ENCODE measurements around the gene DEXI. TPM values are rescaled to one million over a fixed set of nuclear protein-coding genes. Genes with fewer than 3 reads are reported as not detected.
"Not testable (repeated sequence)": the region's sequence is repeated elsewhere in the genome, so short reads cannot be mapped to it uniquely, and the experiment has no call there.

DEXI gene
- total RNA-seq, 1 donor from 2014 or later: 67.5 TPM

GRCh38 chr16:10969615-10970014 is 27.3 kb upstream of the DEXI start:
- Histone ChIP-seq H3K36me3 (peaks cover 0 to 17% of the 10 kb centered on the region in 2 donors), H3K27ac (no peak overlapping the region), H3K27me3 (no peaks in the 10 kb centered on the region), H3K4me1 (peaks cover 9% of the 10 kb centered on the region), H3K4me3 (no peak overlapping the region), H3K9me3 (no peaks in the 10 kb centered on the region)
- intact Hi-C loops (cut with DNase I): loop anchor here (2.0 to 10.0 kb wide), 3 partner anchors 135 to 287 kb away; partner anchors contain the start of gene SOCS1
- no peak for DNase-seq (ENCODE audit: extremely low spot score in 2 of 2)
- TF ChIP-seq POLR2A (IDR thresholded peaks at IDR 0.05) (no peak), POLR2AphosphoS5 (IDR thresholded peaks at IDR 0.05; ENCODE audit: insufficient read depth in 1 of 2, low read depth in 1 of 2) (no peak)
- TF ChIP-seq, protein P1, sequence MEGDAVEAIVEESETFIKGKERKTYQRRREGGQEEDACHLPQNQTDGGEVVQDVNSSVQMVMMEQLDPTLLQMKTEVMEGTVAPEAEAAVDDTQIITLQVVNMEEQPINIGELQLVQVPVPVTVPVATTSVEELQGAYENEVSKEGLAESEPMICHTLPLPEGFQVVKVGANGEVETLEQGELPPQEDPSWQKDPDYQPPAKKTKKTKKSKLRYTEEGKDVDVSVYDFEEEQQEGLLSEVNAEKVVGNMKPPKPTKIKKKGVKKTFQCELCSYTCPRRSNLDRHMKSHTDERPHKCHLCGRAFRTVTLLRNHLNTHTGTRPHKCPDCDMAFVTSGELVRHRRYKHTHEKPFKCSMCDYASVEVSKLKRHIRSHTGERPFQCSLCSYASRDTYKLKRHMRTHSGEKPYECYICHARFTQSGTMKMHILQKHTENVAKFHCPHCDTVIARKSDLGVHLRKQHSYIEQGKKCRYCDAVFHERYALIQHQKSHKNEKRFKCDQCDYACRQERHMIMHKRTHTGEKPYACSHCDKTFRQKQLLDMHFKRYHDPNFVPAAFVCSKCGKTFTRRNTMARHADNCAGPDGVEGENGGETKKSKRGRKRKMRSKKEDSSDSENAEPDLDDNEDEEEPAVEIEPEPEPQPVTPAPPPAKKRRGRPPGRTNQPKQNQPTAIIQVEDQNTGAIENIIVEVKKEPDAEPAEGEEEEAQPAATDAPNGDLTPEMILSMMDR (IDR thresholded peaks at IDR 0.05): no peak

GRCh38 chr16:10968498-10968897 is 26.2 kb upstream of the DEXI start:
- intact Hi-C loops (cut with DNase I): loop anchor here (2.0 kb wide), 1 partner anchor 280 kb away; no protein-coding TSS in a partner anchor
- H3K27ac ChIP-seq: no peak overlapping the region
- H3K4me3 ChIP-seq: no peak overlapping the region
- no peaks in the 10 kb centered on the region for H3K27me3 ChIP-seq
- no peak for DNase-seq (ENCODE audit: extremely low spot score in 2 of 2)
- H3K9me3 ChIP-seq: no peaks in the 10 kb centered on the region
- TF ChIP-seq, protein P1 (IDR thresholded peaks at IDR 0.05): no peak
- peaks cover 15% of the 10 kb centered on the region for H3K4me1 ChIP-seq
- H3K36me3 ChIP-seq: peaks cover 0 to 21% of the 10 kb centered on the region in 2 donors

- no peak for DNase-seq (ENCODE audit: extremely low spot score in 2 of 2)
- Histone ChIP-seq H3K36me3 (peaks cover 0 to 21% of the 10 kb centered on the region in 2 donors), H3K4me1 (peaks cover 15% of the 10 kb centered on the region), H3K9me3 (no peaks in the 10 kb centered on the region), H3K27ac (no peak overlapping the region), H3K27me3 (no peaks in the 10 kb centered on the region), H3K4me3 (no peak overlapping the region)
- intact Hi-C loops (cut with DNase I): loop anchor here (2.0 kb wide), 1 partner anchor 281 kb away; no protein-coding TSS in a partner anchor
- TF ChIP-seq, protein P1 (IDR thresholded peaks at IDR 0.05): no peak
- TF ChIP-seq POLR2A (IDR thresholded peaks at IDR 0.05): no peak
- TF ChIP-seq POLR2AphosphoS5 (IDR thresholded peaks at IDR 0.05; ENCODE audit: insufficient read depth in 1 of 2, low read depth in 1 of 2): no peak
These were observed 25.7 kb upstream of the DEXI start for GRCh38 chr16:10967986-10968385.

- intact Hi-C loops (cut with DNase I); H3K27ac ChIP-seq; H3K27me3 ChIP-seq; DNase-seq (ENCODE audit: extremely low spot score in 2 of 2); H3K9me3 ChIP-seq; H3K4me1 ChIP-seq; H3K4me3 ChIP-seq: not testable (repeated sequence)
- peaks cover 0 to 23% of the 10 kb centered on the region in 2 donors for H3K36me3 ChIP-seq
These were observed 24.3 kb upstream of the DEXI start for GRCh38 chr16:10966559-10966958.

GRCh38 chr16:10966129-10966528 is 23.9 kb upstream of the DEXI start:
- Histone ChIP-seq H3K4me1 (peaks cover 6% of the 10 kb centered on the region), H3K9me3 (no peaks in the 10 kb centered on the region), H3K4me3 (no peak overlapping the region), H3K27me3 (no peaks in the 10 kb centered on the region), H3K36me3 (peaks cover 0 to 23% of the 10 kb centered on the region in 2 donors), H3K27ac (no peak overlapping the region)
- TF ChIP-seq, protein P1 (IDR thresholded peaks at IDR 0.05): no peak
- TF ChIP-seq POLR2A (IDR thresholded peaks at IDR 0.05): no peak
- TF ChIP-seq POLR2AphosphoS5 (IDR thresholded peaks at IDR 0.05; ENCODE audit: insufficient read depth in 1 of 2, low read depth in 1 of 2): no peak
- DNase-seq (ENCODE audit: extremely low spot score in 2 of 2): no peak
- intact Hi-C loops (cut with DNase I): no loop called here
